GM21447 (cell line): ENCODE results near the gene DBF4B.
"Not testable (repeated sequence)": the region's sequence is repeated elsewhere in the genome, so short reads cannot be mapped to it uniquely, and the experiment has no call there.

Source experiments
- ATAC-seq: cut with Tn5 transposase; IDR thresholded peaks from one replicate; pipeline ENCODE4 v1.9.1; 2021; ENCODE audit not compliant: unreplicated experiment

The DBF4B gene

DNA sequence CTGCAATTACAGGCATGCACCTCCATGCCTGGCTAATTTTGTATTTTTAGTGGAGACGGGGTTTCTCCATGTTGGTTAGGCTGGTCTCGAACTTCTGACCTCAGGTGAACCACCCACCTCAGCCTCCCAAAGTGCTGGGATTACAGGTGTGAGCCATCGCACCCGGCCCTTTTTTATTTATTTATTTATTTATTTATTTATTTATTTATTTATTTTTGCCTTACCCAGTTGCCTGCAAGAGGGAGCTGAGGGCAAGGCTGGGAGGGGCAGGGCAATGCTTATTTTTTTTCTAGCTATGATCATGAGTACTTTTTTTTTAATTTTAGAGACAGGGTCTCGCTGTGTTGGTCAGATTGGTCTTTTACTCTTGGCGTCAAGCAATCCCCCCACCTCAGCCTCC is 17.7 kb downstream of the DBF4B start:
- not testable (repeated sequence) for ATAC-seq

DNA sequence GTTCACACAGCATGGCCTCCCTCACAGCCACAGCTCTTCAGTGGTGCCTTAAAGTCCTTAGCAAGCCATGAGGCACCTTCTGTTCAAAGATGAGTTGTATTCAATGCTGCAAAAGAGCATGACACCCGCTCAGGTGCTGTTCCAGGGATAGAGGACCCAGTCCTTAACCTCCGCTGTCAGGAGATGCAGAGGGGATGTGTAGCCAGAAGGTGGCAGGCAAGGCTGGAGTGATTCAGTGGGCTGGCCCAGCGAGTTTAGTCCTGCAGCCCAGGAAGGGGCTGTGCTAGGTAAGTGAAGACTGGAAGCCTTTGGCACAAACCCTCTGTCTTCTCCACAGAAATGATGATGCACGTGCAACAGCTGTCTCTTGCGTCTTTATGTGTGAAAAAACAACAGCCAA is 25.3 kb downstream of the DBF4B start:
- ATAC-seq = no peak

DNA sequence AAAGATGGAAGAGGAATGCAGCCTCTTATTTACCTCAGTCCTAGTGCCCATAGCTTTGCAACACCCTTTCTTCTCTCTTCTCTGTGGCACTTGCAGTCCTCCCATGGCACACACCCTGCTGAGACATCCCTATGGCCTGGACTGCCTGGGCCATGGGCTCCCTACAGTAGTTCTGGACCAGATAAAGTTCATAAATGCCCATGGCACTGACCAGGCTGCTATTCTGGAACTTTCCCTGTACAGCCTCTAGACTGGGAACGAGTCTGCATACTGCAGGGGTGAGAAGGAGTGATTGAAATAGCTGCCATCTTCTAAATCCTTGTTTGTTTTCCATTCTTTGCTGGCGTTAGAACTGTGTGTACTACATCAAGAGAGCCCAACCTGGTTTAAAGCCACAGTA is 25.8 kb downstream of the DBF4B start:
- no peak for ATAC-seq

DNA sequence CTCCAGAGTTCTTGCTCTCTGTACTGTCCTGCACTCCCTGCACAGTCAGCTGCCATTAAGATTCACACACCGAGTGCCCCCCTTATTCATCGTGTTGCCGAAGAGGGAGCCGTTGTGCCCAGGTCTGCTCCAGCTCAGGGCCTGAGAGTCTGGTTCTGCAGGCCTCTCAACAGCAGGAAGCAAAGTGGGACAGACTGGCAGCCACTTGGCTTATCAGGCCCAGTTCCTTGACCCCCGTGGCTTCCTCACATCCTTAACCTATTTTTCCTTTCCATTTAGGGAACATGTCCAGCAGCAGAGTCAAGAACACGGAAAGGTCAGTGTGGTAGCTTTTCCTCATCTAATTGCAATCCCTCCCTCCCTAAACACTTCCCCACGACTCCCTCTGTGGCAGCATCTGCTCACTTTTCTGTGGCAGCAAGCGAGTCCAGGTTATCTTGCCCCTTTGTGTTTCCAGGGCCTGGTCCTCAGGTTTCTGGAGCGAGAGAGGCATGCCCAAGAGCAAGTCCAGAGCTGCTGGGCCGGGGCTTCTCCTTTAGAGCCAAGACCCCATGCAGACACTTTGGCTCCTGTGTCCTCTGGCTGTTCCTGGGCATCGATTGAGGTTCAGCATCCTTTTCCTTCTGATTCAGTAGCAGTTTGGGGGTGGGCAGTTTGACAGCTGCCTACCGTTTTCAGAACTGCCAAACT is 28.2 kb downstream of the DBF4B start:
- ATAC-seq = no peak

DNA sequence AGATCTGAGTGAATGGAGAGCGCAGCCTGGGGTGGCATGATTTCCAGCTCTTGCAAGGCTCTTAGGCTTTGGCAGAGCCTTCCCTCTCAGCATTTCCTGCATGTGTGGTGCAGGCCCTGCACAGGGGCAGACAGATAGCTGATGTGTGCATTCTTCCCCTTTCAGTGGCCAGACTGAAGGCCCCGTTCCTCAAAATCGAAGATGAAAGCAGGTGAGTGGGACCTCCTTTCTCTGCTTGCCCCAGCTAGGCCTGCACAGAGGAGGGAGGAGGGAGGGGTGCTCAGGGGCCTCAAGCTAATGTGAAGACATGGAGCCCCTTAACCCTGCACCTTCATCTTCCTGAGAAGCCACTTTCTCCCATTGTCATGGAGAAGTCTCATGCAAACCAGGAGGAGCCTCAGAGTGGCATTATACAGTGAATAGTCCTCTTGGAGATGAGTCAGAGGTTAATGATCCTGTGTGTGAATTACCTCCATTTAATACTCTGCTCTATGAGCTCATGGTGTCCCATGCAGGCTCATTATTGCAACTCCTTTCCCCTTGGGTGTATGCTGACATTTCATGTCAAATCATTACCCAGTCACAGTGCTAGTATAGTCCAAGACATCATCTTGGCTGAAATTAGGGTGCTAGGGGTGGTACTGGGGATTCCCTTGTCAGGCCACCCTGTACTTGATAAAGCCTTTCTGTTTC is 29.9 kb downstream of the DBF4B start:
- ATAC-seq = peak; percentile 70

DNA sequence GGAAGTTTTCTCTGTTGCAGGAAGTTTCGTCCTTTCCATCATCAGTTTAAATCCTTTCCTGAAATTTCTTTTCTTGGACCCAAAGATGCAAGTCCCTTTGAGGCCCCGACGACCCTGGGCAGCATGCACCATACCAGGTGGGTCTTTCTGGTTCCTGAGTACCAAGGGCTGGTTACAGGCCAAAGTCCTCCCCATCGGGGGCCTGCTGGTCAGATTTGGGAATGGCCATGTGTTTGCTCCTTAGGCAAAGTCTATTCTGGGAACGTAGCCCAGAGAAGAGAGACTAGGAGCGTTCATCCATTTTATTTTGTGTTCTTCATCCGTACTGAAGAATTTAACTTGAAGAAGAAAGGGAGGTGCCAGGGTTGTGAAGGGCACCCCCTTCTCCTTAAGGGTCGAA is 32.9 kb downstream of the DBF4B start:
- no peak for ATAC-seq

DNA sequence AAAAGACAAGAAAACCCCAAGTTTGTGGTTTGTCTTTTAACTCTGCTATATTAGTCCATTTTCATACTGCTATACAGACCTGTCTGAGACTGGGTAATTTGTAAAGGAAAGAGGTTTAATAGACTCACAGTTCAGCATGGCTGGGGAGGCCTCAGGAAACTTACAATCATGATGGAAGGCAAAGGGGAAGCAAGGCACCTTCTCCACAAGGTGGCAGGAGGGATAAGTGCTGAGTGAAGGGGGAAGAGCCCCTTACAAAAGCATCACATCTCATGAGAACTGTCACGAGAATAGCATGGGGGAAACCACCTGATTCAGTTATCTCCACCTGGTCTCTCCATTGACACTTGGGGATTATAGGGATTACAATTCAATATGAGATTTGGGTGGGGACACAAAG is 36.8 kb downstream of the DBF4B start:
- no peak for ATAC-seq

DNA sequence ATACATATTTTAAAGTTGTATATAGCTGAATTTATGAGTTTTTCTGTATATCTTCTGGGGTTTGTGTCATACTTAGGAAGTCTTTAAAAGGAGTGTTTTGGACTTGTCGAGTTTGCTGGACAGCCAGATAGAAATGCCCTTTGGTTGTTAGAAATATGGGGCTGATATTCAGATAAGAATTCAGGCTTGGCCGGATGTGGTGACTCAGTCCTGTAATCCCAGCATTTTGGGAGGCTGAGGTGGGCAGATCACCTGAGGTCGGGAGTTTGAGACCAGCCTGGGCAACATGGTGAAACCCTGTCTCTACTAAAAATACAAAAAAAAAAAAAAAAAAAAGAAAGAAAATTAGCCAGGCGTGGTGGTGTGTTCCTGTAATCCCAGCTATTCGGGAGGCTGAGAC is 37.3 kb downstream of the DBF4B start:
- not testable (repeated sequence) for ATAC-seq

DNA sequence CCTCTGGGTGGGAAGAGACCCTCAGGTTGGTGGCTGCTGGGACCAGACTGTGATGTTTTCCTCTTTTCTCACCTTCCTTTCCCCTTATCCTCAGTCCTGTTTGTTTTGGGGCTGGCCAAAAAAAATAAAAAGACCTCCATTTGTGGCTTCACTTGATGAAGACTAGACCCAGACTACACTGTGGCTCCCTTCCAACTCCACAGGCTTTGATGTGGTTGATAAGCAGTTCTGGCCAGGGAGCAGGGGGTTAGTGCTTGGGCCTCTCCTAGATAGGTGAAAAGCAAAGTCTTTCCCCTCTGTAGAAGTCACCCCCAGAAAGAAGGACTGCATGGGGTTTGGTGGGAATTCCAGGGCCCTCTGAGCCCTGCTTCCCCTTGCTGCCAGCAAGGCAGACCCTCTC is 39.1 kb downstream of the DBF4B start:
- ATAC-seq = no peak

DNA sequence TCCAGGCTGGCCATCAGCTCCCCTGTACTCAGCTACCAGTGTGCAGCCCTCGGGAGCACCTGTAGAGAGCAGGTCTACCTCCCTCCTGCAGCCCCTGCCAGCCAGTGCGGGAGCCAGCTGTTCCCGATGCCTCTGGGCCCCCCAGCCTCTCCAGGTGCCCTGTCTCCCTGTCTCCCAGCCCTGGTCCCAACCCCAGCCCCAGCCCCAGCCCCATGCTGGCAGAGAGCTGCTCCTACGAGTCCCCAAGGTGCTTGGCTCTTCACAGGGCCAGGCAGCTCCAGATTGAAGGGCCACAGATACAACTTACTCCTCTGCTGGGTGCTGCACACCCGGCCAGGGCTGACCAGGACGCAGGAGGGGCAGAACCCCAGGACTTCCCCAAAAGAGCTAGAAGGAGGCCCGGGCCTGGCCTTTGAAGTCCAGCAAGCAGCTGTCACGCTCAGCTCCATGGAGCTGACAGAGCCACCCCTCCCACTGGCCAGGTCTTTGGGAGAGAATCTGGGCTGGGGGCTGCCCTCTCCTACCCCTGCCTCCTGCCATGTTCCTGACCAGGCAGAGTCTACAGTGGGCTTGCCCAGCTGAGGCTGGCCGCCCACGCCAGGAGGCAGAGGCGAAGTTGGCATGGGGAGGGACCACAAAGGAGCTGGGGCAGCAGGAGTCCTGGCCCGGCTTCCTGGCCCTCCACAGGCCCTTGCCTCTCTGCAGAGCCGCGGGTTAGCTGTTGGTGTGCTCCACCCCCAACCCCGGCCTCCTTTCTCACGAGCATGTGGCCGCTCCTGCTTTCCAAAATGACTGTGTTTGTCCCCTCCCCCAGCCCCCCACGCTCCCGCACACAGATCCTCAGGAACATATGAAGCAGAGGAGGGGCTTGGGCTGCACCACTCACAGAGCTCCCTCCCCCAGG is 40.9 kb downstream of the DBF4B start:
- no peak for ATAC-seq

DNA sequence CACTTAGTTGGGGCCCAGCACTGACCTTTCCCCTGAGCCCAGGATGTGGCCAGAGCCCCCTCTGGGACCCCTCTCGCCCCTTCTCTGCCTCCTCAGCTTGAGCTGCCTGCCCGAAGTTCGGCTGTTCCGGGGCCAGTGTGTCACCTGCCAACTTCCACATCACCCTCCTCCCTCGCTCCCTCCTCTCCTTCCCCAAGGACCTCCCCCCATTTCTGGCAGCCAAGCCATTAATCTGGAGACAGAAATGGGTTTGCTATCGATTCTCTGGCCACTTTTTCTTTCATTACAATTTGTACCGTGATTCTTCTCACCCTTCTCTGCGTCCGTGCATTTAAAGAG is 41.5 kb downstream of the DBF4B start:
- ATAC-seq = no peak

DNA sequence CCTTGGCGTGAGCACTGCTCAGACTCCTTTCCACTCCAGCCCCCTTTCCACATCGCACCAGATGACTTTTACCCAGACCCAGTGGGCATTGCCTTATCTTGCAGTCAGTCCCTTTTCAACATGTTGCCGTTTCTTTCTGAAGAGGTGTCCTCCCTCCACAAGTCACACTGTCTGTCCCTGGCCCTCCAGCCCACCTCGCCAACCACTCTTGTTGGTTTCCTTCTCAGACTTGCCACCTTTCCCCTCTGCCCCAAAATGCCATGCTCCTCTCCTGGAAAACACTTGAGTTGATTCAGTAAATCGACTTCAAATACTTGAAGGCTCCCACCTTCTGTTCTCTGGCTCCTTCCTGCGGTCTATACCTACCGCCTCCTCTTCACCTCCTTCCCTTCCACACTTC is 42.9 kb downstream of the DBF4B start:
- no peak for ATAC-seq

DNA sequence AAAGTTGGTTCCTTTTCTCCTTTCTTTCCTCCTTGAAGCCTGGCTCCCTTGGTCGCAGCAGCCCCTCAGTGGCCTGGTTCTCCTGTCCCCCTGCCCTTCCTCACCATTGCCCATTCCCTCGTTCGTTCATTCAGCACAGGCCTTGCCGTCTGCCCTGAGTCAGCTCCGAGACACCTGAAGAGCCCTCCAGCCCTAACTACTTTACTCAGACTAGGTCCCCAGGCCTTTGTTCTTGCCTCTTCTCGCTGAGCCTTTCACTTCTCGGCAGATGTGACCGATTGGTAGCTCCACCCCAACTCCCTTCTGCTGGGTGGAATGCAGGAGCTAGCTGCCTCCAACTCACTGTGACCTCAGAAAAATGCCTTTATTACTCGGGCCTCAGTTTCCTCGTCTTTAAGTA is 43.3 kb downstream of the DBF4B start:
- ATAC-seq = no peak

DNA sequence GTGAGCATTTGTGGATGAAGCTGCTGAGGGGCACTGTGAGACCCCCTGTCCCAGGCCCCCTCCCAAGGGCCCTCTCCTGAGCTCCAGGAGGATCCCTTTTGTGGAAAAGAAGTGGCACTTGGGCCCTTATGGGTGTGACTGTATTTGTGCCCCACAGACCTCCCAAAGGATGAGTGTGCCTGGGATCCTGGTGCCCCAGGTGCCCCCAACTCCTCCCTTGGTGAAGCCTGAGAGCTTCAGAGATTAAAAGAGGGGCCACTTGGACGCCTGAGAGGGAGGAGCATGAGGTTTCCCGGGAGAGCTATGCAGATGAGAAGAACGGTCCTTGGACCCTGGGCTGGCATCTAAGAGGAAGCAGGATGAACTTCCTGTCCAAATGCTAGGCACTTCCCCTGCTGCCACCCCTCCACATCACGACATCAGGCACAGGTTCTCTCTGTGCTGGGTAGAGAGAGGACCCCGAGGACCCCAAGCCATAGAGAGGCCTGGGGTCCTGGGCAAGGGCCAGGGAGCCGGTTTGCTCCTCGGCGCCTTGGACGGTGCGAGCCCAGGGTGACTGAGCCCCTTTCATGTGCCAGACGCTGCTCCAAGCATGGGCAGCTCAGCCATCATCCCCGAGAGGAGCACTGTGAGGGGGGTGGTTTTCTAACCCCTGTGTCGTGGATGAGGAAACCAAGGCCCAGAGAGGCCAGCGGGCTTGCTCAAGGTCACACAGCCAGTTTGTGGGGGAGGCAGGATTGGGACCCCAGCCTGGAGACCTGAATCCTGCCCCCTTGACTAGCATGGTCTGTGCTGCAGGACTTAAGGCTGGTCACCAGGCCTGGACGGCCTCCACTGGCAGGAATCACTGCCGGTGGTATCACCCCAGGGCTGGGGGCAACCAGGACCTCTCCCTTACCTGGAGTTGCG is 44.7 kb downstream of the DBF4B start:
- no peak for ATAC-seq

DNA sequence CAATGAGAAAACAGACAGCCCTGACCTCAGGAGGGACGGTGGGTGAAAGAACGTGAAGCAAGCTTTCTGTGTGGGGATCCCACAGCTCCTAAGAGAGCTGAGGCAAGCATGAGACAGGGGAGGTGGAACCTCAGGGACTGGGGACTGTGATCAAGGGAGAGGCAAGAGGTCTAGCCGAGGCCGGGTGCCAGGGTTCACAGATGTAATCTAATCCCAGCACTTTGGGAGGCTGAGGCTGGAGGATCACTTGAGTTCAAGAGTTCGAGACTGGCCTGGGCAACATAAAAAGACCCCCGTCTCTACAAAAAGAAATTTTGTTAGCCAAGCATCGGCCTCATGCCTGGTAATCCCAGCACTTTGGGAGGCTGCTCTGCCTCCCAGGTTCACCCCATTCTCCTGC is 45.8 kb downstream of the DBF4B start:
- no peak for ATAC-seq

DNA sequence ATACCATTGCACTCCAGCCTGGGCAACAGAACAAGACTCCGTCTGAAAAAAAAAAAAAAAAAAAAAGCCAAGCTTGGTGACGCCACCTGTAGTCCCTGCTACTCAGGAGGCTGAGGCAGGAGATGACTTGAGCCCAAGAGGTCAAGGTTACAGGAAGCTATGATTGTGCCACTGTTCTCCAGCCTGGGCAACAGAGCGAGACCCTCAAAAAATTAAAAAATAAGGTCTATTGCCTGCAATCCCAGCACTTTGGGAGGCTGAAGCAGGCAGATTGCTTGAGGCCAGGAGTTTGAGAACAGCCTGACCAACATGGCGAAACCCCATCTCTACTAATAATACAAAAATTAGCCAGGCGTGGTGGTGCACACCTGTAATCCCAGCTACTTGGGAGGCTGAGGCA is 46.7 kb downstream of the DBF4B start:
- not testable (repeated sequence) for ATAC-seq

DNA sequence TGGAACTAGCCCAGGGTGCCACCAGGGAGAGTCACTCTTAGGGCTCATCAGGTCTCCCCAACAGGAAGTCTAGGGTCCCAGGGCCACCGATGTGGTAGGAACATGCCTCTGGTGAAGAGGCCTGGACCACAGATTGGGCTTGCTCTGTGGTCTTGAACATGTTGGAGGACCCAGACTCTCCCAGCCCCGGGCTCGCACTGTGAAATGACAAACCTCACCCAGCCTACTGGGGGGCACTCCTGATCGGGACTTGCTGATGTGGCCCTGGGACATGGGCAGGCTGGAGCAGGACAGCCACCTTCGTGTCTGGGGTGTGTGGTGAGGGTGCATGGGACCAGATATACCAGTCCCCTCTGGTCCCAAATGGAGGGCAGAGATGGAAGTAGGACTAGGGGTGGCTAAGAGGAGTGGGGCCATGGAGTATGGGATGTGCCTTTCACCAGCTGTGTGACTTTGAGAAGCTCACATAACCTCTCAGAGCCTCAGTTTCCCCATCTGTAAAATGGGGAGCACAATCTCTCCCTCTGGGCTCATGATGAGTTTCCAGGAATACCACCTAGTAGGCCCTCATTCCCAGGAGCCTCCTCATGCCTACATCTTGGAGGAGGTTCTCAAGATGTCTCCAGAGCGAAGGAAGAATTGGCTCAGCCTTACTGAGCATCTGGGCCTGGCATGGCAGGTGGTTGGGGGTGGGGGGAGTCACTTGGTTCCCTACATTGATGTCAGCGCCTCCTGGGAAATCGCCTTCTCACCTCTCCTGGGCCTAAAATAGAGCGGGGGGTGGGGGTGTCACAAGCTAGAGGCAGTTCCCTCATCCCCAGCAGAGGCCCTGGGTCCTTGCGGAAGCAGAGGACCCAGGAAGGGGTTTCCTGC is 48.8 kb downstream of the DBF4B start:
- no peak for ATAC-seq

DNA sequence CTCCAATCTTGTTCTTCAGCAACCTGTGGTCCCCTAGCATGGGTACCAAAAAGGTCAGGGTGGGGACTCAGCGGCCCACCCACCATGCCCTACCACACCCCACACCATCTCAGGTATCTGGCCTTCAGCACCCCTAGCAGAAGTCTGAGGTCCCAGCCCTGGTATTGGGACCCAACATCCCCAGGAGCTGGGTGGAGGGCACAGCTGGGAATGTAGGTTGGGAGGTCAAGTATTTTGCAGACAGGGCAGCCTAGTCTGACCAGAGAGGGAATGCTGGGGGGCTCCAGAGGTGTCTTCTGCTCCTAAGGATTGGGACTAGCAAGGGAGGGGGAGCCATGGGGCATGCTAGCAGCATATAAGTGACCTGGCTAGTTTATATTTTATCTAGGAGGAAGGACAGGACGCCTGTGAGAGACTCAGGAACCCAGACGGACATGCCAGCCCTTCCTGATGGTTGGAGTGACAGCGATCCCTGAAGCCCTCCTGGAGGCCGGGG is 49.5 kb downstream of the DBF4B start:
- no peak for ATAC-seq

DNA sequence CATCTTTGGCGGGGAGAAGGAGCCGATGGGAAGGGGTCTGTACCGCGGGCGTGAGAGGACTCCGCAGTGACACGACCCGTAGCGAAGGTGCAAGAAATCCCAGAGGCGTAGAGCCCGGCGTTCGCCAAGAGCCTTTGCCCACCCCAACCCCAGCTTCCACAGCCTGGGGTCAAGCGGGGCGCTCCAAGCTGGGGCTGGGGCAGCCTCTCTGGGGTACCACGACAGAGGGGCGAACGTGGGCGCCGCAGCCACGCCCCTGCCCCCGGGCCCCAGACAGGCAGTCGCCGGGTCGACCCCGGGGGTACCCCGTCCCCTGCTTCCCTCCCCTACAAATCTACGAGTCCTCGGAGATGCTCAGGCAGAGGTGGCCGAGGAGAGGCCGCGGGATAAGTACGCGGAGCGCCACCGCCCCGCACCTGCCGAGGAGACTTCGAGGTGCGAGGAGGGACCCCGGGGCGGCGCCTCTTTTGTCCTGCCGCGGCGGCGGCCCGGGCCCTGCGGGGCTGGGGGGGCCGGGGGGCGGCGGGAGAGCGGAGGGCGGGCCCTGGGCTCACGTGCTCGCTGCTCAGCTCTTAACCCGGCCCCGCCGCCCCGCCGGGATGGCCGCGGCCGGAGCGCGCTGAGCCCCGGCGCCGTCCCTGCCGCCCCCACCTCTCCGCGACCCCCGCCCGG is 50.1 kb downstream of the DBF4B start, which contains the start of gene ADAM11:
TSS of gene ADAM11 (plus strand) at position 575 of the 672 bp plus-strand sequence. CDS start 212 bp downstream, outside the sequence.
- no peak for ATAC-seq
